Vagina (tissue), 2 donors: Measurements from ENCODE around the gene PISD. TPM values are rescaled to one million over a fixed set of nuclear protein-coding genes. Genes with fewer than 3 reads are reported as not detected.

Experiments
- DNase-seq, 2 donors: peaks; one replicate each; pipeline ENCODE4 v3.0.0-alpha.2; 2017; ENCODE audit errors: extremely low spot score in 2 of 2
- H3K27ac ChIP-seq: fragments of 200-600 bp; sonication (generic); one replicate; pipeline ENCODE4 v1.5.1; 2019
- H3K27me3 ChIP-seq: fragments of 200-600 bp; sonication (generic); one replicate; pipeline ENCODE4 v1.5.1; 2019
- H3K36me3 ChIP-seq, 2 donors: fragments of 200-600 bp; sonication (generic); one replicate each; pipeline ENCODE4 v1.5.1; 2017 to 2019
- H3K4me1 ChIP-seq: fragments of 200-600 bp; sonication (generic); one replicate; pipeline ENCODE4 v1.5.1; 2019
- H3K4me3 ChIP-seq, 2 donors: fragments of 200-600 bp; sonication (generic); 1 replicate in 1 of 2; 2 replicates in 1 of 2; pipeline ENCODE4 v1.5.1; 2016 to 2019
- H3K9me3 ChIP-seq: fragments of 200-600 bp; sonication (generic); one replicate; pipeline ENCODE4 v1.5.1; 2019
- POLR2A ChIP-seq, 2 donors: fragments of 450-650 bp; IDR thresholded peaks; one replicate each; pipeline ENCODE4 v1.6.1; 2017; ENCODE audit warnings: antibody characterized with exemption in 2 of 2, mild to moderate bottlenecking in 2 of 2, moderate library complexity in 2 of 2
- POLR2AphosphoS5 ChIP-seq, 2 donors: sonication (generic); formaldehyde crosslinking; IDR thresholded peaks; one replicate each; pipeline ENCODE4 v1.9.0; 2017; ENCODE audit warnings: antibody characterized with exemption in 2 of 2, mild to moderate bottlenecking in 2 of 2, low read depth in 1 of 2; ENCODE audit not compliant: insufficient read depth in 1 of 2
- intact Hi-C: fragments of 100-400 bp; cut with DNase I; formaldehyde crosslinking; loops from one replicate; pipeline ENCODE4 v1.15.1; 2023
- total RNA-seq: library from RNA; depleted of rRNA; stranded (reverse); fragments of >200 nt; gene quantifications from one replicate; pipeline ENCODE4 v1.2.3, GENCODE V29; 2016
- TF ChIP-seq, protein P1 (sequence below), 3 experiments: fragments of 450-650 bp in 2 of 3; fragments of 200-600 bp in 1 of 3; sonication (generic) in 1 of 3; IDR thresholded peaks; one replicate each; pipeline ENCODE4 v1.5.1; 2017 to 2019; ENCODE audit warnings: antibody characterized with exemption in 3 of 3, mild to moderate bottlenecking in 2 of 3, moderate library complexity in 2 of 3

PISD gene
- total RNA-seq, 1 donor from 2014 or later, result 50.3 TPM

- intact Hi-C loops, result no loop called here
- Histone ChIP-seq H3K27me3 (no peaks in the 10 kb centered on the region), H3K27ac (no peak overlapping the region), H3K4me1 (peaks cover 35% of the 10 kb centered on the region), H3K4me3 (no peak overlapping the region), H3K9me3 (no peaks in the 10 kb centered on the region), H3K36me3 (peaks cover 0 to 36% of the 10 kb centered on the region in 2 donors)
- TF ChIP-seq POLR2AphosphoS5 (IDR thresholded peaks at IDR 0.05; ENCODE audit: insufficient read depth in 1 of 2, low read depth in 1 of 2) (no peak), POLR2A (IDR thresholded peaks at IDR 0.05) (no peak)
- TF ChIP-seq, protein P1, sequence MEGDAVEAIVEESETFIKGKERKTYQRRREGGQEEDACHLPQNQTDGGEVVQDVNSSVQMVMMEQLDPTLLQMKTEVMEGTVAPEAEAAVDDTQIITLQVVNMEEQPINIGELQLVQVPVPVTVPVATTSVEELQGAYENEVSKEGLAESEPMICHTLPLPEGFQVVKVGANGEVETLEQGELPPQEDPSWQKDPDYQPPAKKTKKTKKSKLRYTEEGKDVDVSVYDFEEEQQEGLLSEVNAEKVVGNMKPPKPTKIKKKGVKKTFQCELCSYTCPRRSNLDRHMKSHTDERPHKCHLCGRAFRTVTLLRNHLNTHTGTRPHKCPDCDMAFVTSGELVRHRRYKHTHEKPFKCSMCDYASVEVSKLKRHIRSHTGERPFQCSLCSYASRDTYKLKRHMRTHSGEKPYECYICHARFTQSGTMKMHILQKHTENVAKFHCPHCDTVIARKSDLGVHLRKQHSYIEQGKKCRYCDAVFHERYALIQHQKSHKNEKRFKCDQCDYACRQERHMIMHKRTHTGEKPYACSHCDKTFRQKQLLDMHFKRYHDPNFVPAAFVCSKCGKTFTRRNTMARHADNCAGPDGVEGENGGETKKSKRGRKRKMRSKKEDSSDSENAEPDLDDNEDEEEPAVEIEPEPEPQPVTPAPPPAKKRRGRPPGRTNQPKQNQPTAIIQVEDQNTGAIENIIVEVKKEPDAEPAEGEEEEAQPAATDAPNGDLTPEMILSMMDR (IDR thresholded peaks at IDR 0.05), result no peak
- DNase-seq, result no peak
Observed at GRCh38 chr22:31622980-31623379, 39.0 kb downstream of the PISD start.

DNA sequence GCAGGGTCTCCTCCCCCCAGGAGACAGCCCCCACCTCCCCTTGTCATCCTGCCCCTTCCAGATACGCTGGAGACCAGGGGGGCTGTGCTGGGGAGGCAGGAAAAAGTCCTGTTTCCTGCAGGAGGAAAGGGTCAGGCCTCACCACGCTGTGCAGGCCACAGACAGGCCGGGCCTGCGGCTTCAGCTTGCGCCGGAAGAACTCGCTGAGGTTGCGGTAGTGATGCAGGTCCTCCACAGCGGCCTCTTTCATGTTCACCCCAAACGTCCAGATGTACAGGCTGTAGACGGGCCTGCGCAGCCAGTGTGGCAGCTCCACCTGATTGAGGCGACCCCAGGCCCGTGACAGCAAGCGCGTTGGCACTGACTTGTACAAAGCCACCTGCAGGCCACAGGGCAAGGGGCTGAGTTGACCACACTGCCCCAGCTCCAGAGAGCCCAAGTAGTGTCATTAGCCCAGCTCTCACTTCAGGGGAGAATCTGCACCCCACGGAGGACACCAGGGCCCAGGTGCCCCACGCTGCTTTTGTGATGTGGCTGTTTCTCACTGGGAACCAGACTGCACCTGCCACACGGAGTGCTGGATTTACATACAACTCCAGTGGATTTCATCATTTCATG is 40.4 kb downstream of the PISD start:
- Histone ChIP-seq H3K27ac (no peak overlapping the region), H3K36me3 (peaks cover 0 to 43% of the 10 kb centered on the region in 2 donors), H3K4me3 (no peak overlapping the region), H3K4me1 (peaks cover 21% of the 10 kb centered on the region), H3K27me3 (no peaks in the 10 kb centered on the region), H3K9me3 (no peaks in the 10 kb centered on the region)
- intact Hi-C loops, result no loop called here
- TF ChIP-seq, protein P1 (IDR thresholded peaks at IDR 0.05), result no peak
- TF ChIP-seq POLR2A (IDR thresholded peaks at IDR 0.05) (no peak), POLR2AphosphoS5 (IDR thresholded peaks at IDR 0.05; ENCODE audit: insufficient read depth in 1 of 2, low read depth in 1 of 2) (no peak)
- no peak for DNase-seq

DNA sequence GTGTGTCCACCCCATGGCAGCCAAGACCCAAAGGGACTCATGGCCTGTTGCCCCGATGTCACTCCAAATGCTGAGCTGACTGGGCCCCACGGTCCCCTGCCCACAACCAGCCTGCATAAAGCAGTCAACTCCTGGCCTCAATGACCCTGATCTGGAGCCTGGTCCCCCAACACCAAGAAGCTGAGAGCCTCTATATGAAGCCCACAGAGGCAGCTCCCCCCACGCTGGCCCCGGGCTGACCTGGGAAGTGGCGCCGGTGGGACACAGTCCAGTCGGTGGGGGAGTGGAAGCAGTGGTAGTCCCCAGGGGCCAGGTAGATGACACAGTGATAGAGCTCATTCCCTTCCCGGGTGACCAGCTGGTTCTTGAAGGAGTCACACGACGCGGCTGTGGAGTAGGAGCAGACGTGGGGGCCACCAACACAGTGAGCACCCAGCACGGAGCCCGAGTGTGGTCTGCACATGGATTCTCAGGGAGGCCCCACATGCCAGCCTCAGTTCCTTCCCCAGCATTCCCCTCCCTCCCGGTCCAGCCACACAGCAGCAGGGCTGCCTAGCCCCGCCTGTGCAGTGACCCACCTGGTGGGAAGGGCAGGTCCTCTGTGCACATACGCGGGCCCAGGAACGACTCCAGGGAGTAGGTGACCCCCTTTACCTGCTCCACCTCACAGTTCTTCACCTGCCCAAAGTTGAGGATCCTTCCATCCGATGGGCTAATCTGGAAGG is 41.1 kb downstream of the PISD start:
- Histone ChIP-seq H3K9me3 (no peaks in the 10 kb centered on the region), H3K27ac (no peak overlapping the region), H3K4me3 (no peak overlapping the region), H3K4me1 (peaks cover 14% of the 10 kb centered on the region), H3K27me3 (no peaks in the 10 kb centered on the region), H3K36me3 (peaks cover 0 to 43% of the 10 kb centered on the region in 2 donors)
- no peak for TF ChIP-seq POLR2A (IDR thresholded peaks at IDR 0.05)
- TF ChIP-seq, protein P1 (IDR thresholded peaks at IDR 0.05), result no peak
- TF ChIP-seq POLR2AphosphoS5 (IDR thresholded peaks at IDR 0.05; ENCODE audit: insufficient read depth in 1 of 2, low read depth in 1 of 2), result no peak
- DNase-seq, result no peak
- intact Hi-C loops, result no loop called here

GRCh38 chr22:31619611-31620300 is 42.3 kb downstream of the PISD start:
- DNase-seq, result no peak
- Histone ChIP-seq H3K9me3 (no peaks in the 10 kb centered on the region), H3K4me1 (peaks cover 2% of the 10 kb centered on the region), H3K27ac (no peak overlapping the region), H3K36me3 (peaks cover 0 to 43% of the 10 kb centered on the region in 2 donors), H3K4me3 (no peak overlapping the region), H3K27me3 (no peaks in the 10 kb centered on the region)
- intact Hi-C loops, result no loop called here
- no peak for TF ChIP-seq POLR2AphosphoS5 (IDR thresholded peaks at IDR 0.05; ENCODE audit: insufficient read depth in 1 of 2, low read depth in 1 of 2)

- no peak for DNase-seq
- no peak overlapping the region for H3K27ac ChIP-seq
- H3K36me3 ChIP-seq, result peaks cover 0 to 43% of the 10 kb centered on the region in 2 donors
- no peaks in the 10 kb centered on the region for H3K27me3 ChIP-seq
- no peak overlapping the region for H3K4me3 ChIP-seq
- intact Hi-C loops, result no loop called here
- TF ChIP-seq, protein P1 (IDR thresholded peaks at IDR 0.05), result no peak
- no peak for TF ChIP-seq POLR2AphosphoS5 (IDR thresholded peaks at IDR 0.05; ENCODE audit: insufficient read depth in 1 of 2, low read depth in 1 of 2)
- TF ChIP-seq POLR2A (IDR thresholded peaks at IDR 0.05), result no peak
- H3K9me3 ChIP-seq, result no peaks in the 10 kb centered on the region
- H3K4me1 ChIP-seq, result no peaks in the 10 kb centered on the region
Observed at GRCh38 chr22:31618471-31619176, 43.4 kb downstream of the PISD start.
